HEK293 (cell line): ENCODE data around the gene DPH6.

ENCODE experiments used
- CTCF ChIA-PET: fragments of 350-600 bp; formaldehyde crosslinking; extraction: SDS; loops from one replicate; lab custom pipeline; 2021; ENCODE audit warnings: antibody characterized with exemption; lab: Yijun Ruan, JAX
- POLR2A ChIA-PET: fragments of 300-600 bp; formaldehyde crosslinking; extraction: SDS; loops from one replicate; lab custom pipeline; 2020; ENCODE audit warnings: antibody characterized with exemption, inconsistent platforms; lab: Yijun Ruan, JAX
- H3K27ac ChIP-seq: fragments of 200-500 bp; sonication (Bioruptor generic); 2 replicates; pipeline ENCODE4 v1.5.1; 2014; ENCODE audit warnings: low read depth, low read length, control low read depth, inconsistent platforms; ENCODE audit errors: extremely low read depth
- H3K36me3 ChIP-seq, 2 experiments: fragments of 200-500 bp in 1 of 2; sonication (Bioruptor generic) in 1 of 2; 1 replicate in 1 of 2; 2 replicates in 1 of 2; pipeline ENCODE4 v1.5.1; 2014 to 2017; ENCODE audit warnings: inconsistent platforms in 2 of 2, low read length in 2 of 2; ENCODE audit not compliant: control insufficient read depth in 2 of 2, insufficient read depth in 1 of 2
- H3K4me1 ChIP-seq: fragments of 200-500 bp; sonication (Bioruptor generic); 2 replicates; pipeline ENCODE4 v1.5.1; 2014; ENCODE audit warnings: mild to moderate bottlenecking, low read length, inconsistent platforms; ENCODE audit not compliant: control insufficient read depth, insufficient read depth
- H3K4me3 ChIP-seq: 2 replicates; pipeline ENCODE4 v1.5.1; 2011; ENCODE audit warnings: low read depth, mild to moderate bottlenecking, control low read depth, low read length, moderate library complexity
- H3K9me3 ChIP-seq: fragments of 200-500 bp; sonication (Bioruptor generic); 2 replicates; pipeline ENCODE4 v1.5.1; 2014; ENCODE audit warnings: low read depth, low read length, inconsistent platforms; ENCODE audit not compliant: control insufficient read depth, insufficient read depth
- ATF2 ChIP-seq: fragments of 450-650 bp; formaldehyde crosslinking; IDR thresholded peaks from 2 replicates; pipeline ENCODE4 v1.5.1; 2016; ENCODE audit warnings: missing biosample characterization, missing genetic modification characterization, low read depth
- GLIS1 ChIP-seq: fragments of 450-650 bp; formaldehyde crosslinking; IDR thresholded peaks from 2 replicates; pipeline ENCODE4 v1.5.1; 2016; ENCODE audit warnings: missing biosample characterization, missing genetic modification characterization
- HOXC10 ChIP-seq: sonication (generic); formaldehyde crosslinking; IDR thresholded peaks from 2 replicates; pipeline ENCODE4 v1.8.1; 2023; ENCODE audit warnings: mild to moderate bottlenecking, missing genetic modification reagents
- SALL2 ChIP-seq: fragments of 450-650 bp; formaldehyde crosslinking; IDR thresholded peaks from 2 replicates; pipeline ENCODE4 v1.5.0; 2017; ENCODE audit warnings: missing biosample characterization, mild to moderate bottlenecking, missing genetic modification characterization, borderline replicate concordance
- SETDB1 ChIP-seq: IDR thresholded peaks from one replicate; pipeline ENCODE4 v1.6.1; 2017; ENCODE audit warnings: mild to moderate bottlenecking, low read length, moderate library complexity, mixed read lengths; ENCODE audit not compliant: insufficient read length
- TSHZ1 ChIP-seq: fragments of 450-650 bp; formaldehyde crosslinking; IDR thresholded peaks from 2 replicates; pipeline ENCODE4 v1.5.1; 2016; ENCODE audit warnings: missing biosample characterization, missing genetic modification characterization, borderline replicate concordance
- WT1 ChIP-seq: fragments of 450-650 bp; formaldehyde crosslinking; IDR thresholded peaks from 2 replicates; pipeline ENCODE4 v1.5.1; 2016; ENCODE audit warnings: missing biosample characterization, missing genetic modification characterization
- ZBTB20 ChIP-seq: fragments of 450-650 bp; formaldehyde crosslinking; IDR thresholded peaks from 2 replicates; pipeline ENCODE4 v1.5.1; 2016; ENCODE audit warnings: missing biosample characterization, missing genetic modification characterization
- ZFP37 ChIP-seq: fragments of 450-650 bp; formaldehyde crosslinking; IDR thresholded peaks from 2 replicates; pipeline ENCODE4 v1.5.1; 2016; ENCODE audit warnings: missing biosample characterization, missing genetic modification characterization
- ZNF114 ChIP-seq: fragments of 450-650 bp; formaldehyde crosslinking; IDR thresholded peaks from 2 replicates; pipeline ENCODE4 v1.5.0; 2017; ENCODE audit warnings: missing biosample characterization, missing genetic modification characterization
- ZNF121 ChIP-seq: fragments of 450-650 bp; formaldehyde crosslinking; IDR thresholded peaks from 2 replicates; pipeline ENCODE4 v1.5.1; 2016; ENCODE audit warnings: missing biosample characterization, missing genetic modification characterization
- ZNF146 ChIP-seq: fragments of 450-650 bp; formaldehyde crosslinking; IDR thresholded peaks from 2 replicates; pipeline ENCODE4 v1.5.1; 2016; ENCODE audit warnings: missing biosample characterization, missing genetic modification characterization
- ZNF148 ChIP-seq: fragments of 450-650 bp; formaldehyde crosslinking; IDR thresholded peaks from 2 replicates; pipeline ENCODE4 v1.5.0; 2017; ENCODE audit warnings: missing biosample characterization, missing genetic modification characterization, borderline replicate concordance
- ZNF157 ChIP-seq: fragments of 450-650 bp; formaldehyde crosslinking; IDR thresholded peaks from 2 replicates; pipeline ENCODE4 v1.5.1; 2016; ENCODE audit warnings: missing biosample characterization, missing genetic modification characterization
- ZNF2 ChIP-seq: fragments of 450-650 bp; formaldehyde crosslinking; IDR thresholded peaks from 2 replicates; pipeline ENCODE4 v1.5.1; 2016; ENCODE audit warnings: missing biosample characterization, missing genetic modification characterization
- ZNF302 ChIP-seq: fragments of 450-650 bp; formaldehyde crosslinking; IDR thresholded peaks from 2 replicates; pipeline ENCODE4 v1.5.1; 2016; ENCODE audit warnings: missing biosample characterization, missing genetic modification characterization, low read depth
- ZNF311 ChIP-seq: fragments of 450-650 bp; formaldehyde crosslinking; IDR thresholded peaks from 2 replicates; pipeline ENCODE4 v1.5.1; 2017; ENCODE audit warnings: missing biosample characterization, missing genetic modification characterization, borderline replicate concordance
- ZNF354C ChIP-seq: fragments of 450-650 bp; formaldehyde crosslinking; IDR thresholded peaks from 2 replicates; pipeline ENCODE4 v1.5.1; 2016; ENCODE audit warnings: missing biosample characterization, missing genetic modification characterization, low read depth, borderline replicate concordance
- ZNF37A ChIP-seq: fragments of 450-650 bp; IDR thresholded peaks from 2 replicates; pipeline ENCODE4 v1.5.1; 2018; ENCODE audit warnings: missing biosample characterization, missing genetic modification characterization
- ZNF416 ChIP-seq: fragments of 450-650 bp; formaldehyde crosslinking; IDR thresholded peaks from 2 replicates; pipeline ENCODE4 v1.5.1; 2016; ENCODE audit warnings: missing biosample characterization, missing genetic modification characterization
- ZNF426 ChIP-seq: fragments of 450-650 bp; formaldehyde crosslinking; IDR thresholded peaks from 2 replicates; pipeline ENCODE4 v1.5.1; 2017; ENCODE audit warnings: missing biosample characterization, missing genetic modification characterization, mild to moderate bottlenecking, inconsistent platforms, moderate library complexity
- ZNF433 ChIP-seq: fragments of 450-650 bp; formaldehyde crosslinking; IDR thresholded peaks from 2 replicates; pipeline ENCODE4 v1.5.1; 2016; ENCODE audit warnings: missing biosample characterization, missing genetic modification characterization, low read depth
- ZNF521 ChIP-seq: fragments of 450-650 bp; formaldehyde crosslinking; IDR thresholded peaks from 2 replicates; pipeline ENCODE4 v1.5.1; 2017; ENCODE audit warnings: missing biosample characterization, mild to moderate bottlenecking, missing genetic modification characterization
- ZNF561 ChIP-seq: fragments of 450-650 bp; IDR thresholded peaks from 2 replicates; pipeline ENCODE4 v1.5.1; 2018; ENCODE audit warnings: missing biosample characterization, missing genetic modification characterization, borderline replicate concordance
- ZNF654 ChIP-seq: fragments of 450-650 bp; formaldehyde crosslinking; IDR thresholded peaks from 2 replicates; pipeline ENCODE4 v1.5.1; 2016; ENCODE audit warnings: low read depth, missing biosample characterization, missing genetic modification characterization
- ZNF664 ChIP-seq: fragments of 450-650 bp; formaldehyde crosslinking; IDR thresholded peaks from 2 replicates; pipeline ENCODE4 v1.5.1; 2016; ENCODE audit warnings: missing biosample characterization, missing genetic modification characterization
- ZNF776 ChIP-seq: fragments of 450-650 bp; formaldehyde crosslinking; IDR thresholded peaks from 2 replicates; pipeline ENCODE4 v1.5.0; 2017; ENCODE audit warnings: missing biosample characterization, missing genetic modification characterization, borderline replicate concordance
- ZNF843 ChIP-seq: fragments of 450-650 bp; formaldehyde crosslinking; IDR thresholded peaks from 2 replicates; pipeline ENCODE4 v1.5.1; 2016; ENCODE audit warnings: missing biosample characterization, missing genetic modification characterization
- ZSCAN16 ChIP-seq: fragments of 450-650 bp; formaldehyde crosslinking; IDR thresholded peaks from 2 replicates; pipeline ENCODE4 v1.5.1; 2016; ENCODE audit warnings: missing biosample characterization, missing genetic modification characterization
- ZSCAN4 ChIP-seq: fragments of 450-650 bp; formaldehyde crosslinking; IDR thresholded peaks from 2 replicates; pipeline ENCODE4 v1.5.1; 2017; ENCODE audit warnings: missing biosample characterization, missing genetic modification characterization

The DPH6 gene

GRCh38 chr15:35491999-35492398, 54.0 kb downstream of the DPH6 start:
- Histone ChIP-seq H3K36me3 (no peaks in the 10 kb centered on the region), H3K4me3 (no peak overlapping the region), H3K9me3 (no peaks in the 10 kb centered on the region), H3K27ac (no peak overlapping the region), H3K4me1 (no peaks in the 10 kb centered on the region)
- CTCF ChIA-PET = no interaction called here
- POLR2A ChIA-PET = no interaction called here
- TF ChIP-seq ZNF121 (tag by site-specific recombination) (no peak), ZNF843 (tag by site-specific recombination) (no peak), WT1 (no peak), SALL2 (tag by site-specific recombination) (no peak), HOXC10 (no peak), ZNF521 (tag by site-specific recombination) (no peak), ZNF302 (no peak), ZSCAN4 (tag by site-specific recombination) (no peak), ZNF311 (tag by site-specific recombination) (no peak), ZBTB20 (tag by site-specific recombination) (no peak), ZNF114 (tag by site-specific recombination) (no peak)

GRCh38 chr15:35491173-35491572, 54.8 kb downstream of the DPH6 start:
- Histone ChIP-seq H3K4me3 (no peak overlapping the region), H3K4me1 (no peaks in the 10 kb centered on the region), H3K9me3 (no peaks in the 10 kb centered on the region), H3K27ac (no peak overlapping the region), H3K36me3 (no peaks in the 10 kb centered on the region)
- ChIA-PET CTCF (no interaction called here), POLR2A (no interaction called here)
- no peak for TF ChIP-seq ZNF433 (tag by site-specific recombination)
- no peak for TF ChIP-seq TSHZ1
- TF ChIP-seq ZNF157 = no peak
- no peak for TF ChIP-seq ZFP37 (tag by site-specific recombination)
- no peak for TF ChIP-seq ZNF354C (tag by site-specific recombination)
- no peak for TF ChIP-seq ZSCAN16 (tag by site-specific recombination)
- TF ChIP-seq ZNF776 (tag by site-specific recombination) = no peak
- no peak for TF ChIP-seq ZNF37A
- no peak for TF ChIP-seq ZNF148 (tag by site-specific recombination)
- TF ChIP-seq ATF2 (tag by site-specific recombination) = no peak
- no peak for TF ChIP-seq ZNF561
- TF ChIP-seq ZNF664 (tag by site-specific recombination) = no peak
- TF ChIP-seq ZNF654 (tag by site-specific recombination) = no peak
- no peak for TF ChIP-seq ZNF146
- TF ChIP-seq ZNF426 (tag by site-specific recombination) = no peak
- no peak for TF ChIP-seq ZNF2 (tag by site-specific recombination)
- no peak for TF ChIP-seq ZNF416 (tag by site-specific recombination)
- no peak for TF ChIP-seq SETDB1
- TF ChIP-seq GLIS1 (tag by site-specific recombination) = no peak
